MCF 10A (cell line): ENCODE results near the gene AMBN. TPM values are rescaled to one million over a fixed set of nuclear protein-coding genes. Genes with fewer than 3 reads are reported as not detected.

Source experiments
- BruUV-seq: library from RNA; stranded (reverse); fragments of 400-500 nt; replicated peaks from 2 replicates; lab custom pipeline; 2021; lab: Mats Ljungman, UMichigan
- CTCF ChIA-PET: fragments of 300-600 bp; sonication (Branson Sonifier 250); formaldehyde crosslinking; extraction: SDS; loops from one replicate; lab custom pipeline; 2021; ENCODE audit warnings: antibody characterized with exemption, inconsistent platforms; lab: Yijun Ruan, JAX
- POLR2A ChIA-PET: fragments of 300-600, 350-650 bp; sonication (Branson Sonifier 250); formaldehyde crosslinking; extraction: SDS; loops from one replicate; lab custom pipeline; 2020; ENCODE audit warnings: antibody characterized with exemption, inconsistent platforms; lab: Yijun Ruan, JAX
- DNase-seq: peaks from one replicate; pipeline ENCODE4 v3.0.0-alpha.2; 2018; ENCODE audit not compliant: unreplicated experiment
- H3K27ac Mint-ChIP-seq: one replicate; pipeline ENCODE4 v1.8.0; 2022; ENCODE audit warnings: mild to moderate bottlenecking, low read depth, mixed read lengths; ENCODE audit not compliant: unreplicated experiment
- H3K27me3 Mint-ChIP-seq: one replicate; pipeline ENCODE4 v1.8.0; 2022; ENCODE audit warnings: mixed read lengths; ENCODE audit not compliant: insufficient read depth, unreplicated experiment
- H3K36me3 Mint-ChIP-seq: one replicate; pipeline ENCODE4 v1.8.0; 2022; ENCODE audit warnings: mild to moderate bottlenecking, moderate library complexity, mixed read lengths; ENCODE audit not compliant: insufficient read depth, unreplicated experiment
- H3K4me1 Mint-ChIP-seq: one replicate; pipeline ENCODE4 v1.8.0; 2022; ENCODE audit warnings: mixed read lengths; ENCODE audit not compliant: insufficient read depth, unreplicated experiment
- H3K4me3 Mint-ChIP-seq: one replicate; pipeline ENCODE4 v1.8.0; 2022; ENCODE audit warnings: mild to moderate bottlenecking, moderate library complexity, mixed read lengths; ENCODE audit not compliant: unreplicated experiment
- H3K9me3 Mint-ChIP-seq: one replicate; pipeline ENCODE4 v1.8.0; 2022; ENCODE audit warnings: mixed read lengths; ENCODE audit not compliant: unreplicated experiment
- CTCF ChIP-seq: fragments of 200-600 bp; IDR thresholded peaks from one replicate; pipeline ENCODE4 v1.8.0; 2022; ENCODE audit warnings: antibody characterized with exemption, mild to moderate bottlenecking; ENCODE audit not compliant: unreplicated experiment
- intact Hi-C: fragments of 100-400 bp; cut with micrococcal nuclease; formaldehyde crosslinking; loops from 2 replicates; pipeline ENCODE4 v1.14.1; 2022
- total RNA-seq: library from RNA; stranded (reverse); gene quantifications from 2 replicates; pipeline ENCODE4 v1.2.3, GENCODE V29; 2022

Gene AMBN
- total RNA-seq, 1 experiment from 2014 or later, result not detected

- CTCF ChIA-PET, result no interaction called here
- POLR2A ChIA-PET, result no interaction called here
- H3K4me3 Mint-ChIP-seq, result no peak overlapping the region
- H3K4me1 Mint-ChIP-seq, result no peaks in the 10 kb centered on the region
- no peaks in the 10 kb centered on the region for H3K9me3 Mint-ChIP-seq
- no peaks in the 10 kb centered on the region for H3K36me3 Mint-ChIP-seq
- no peak for DNase-seq
- BruUV-seq, result no TSS peak
- H3K27me3 Mint-ChIP-seq, result no peaks in the 10 kb centered on the region
- intact Hi-C loops, result no loop called here
- TF ChIP-seq CTCF, result no peak
- H3K27ac Mint-ChIP-seq, result no peak overlapping the region
These were observed 31.3 kb downstream of the AMBN start for GRCh38 chr4:70623323-70623722.

GRCh38 chr4:70624226-70624793, 32.3 kb downstream of the AMBN start:
- H3K4me1 Mint-ChIP-seq, result no peaks in the 10 kb centered on the region
- no peaks in the 10 kb centered on the region for H3K27me3 Mint-ChIP-seq
- H3K4me3 Mint-ChIP-seq, result no peak overlapping the region
- no peak for DNase-seq
- H3K36me3 Mint-ChIP-seq, result no peaks in the 10 kb centered on the region
- intact Hi-C loops, result no loop called here
- POLR2A ChIA-PET, result no interaction called here
- H3K9me3 Mint-ChIP-seq, result no peaks in the 10 kb centered on the region
- CTCF ChIA-PET, result no interaction called here
- no peak for TF ChIP-seq CTCF
- no peak overlapping the region for H3K27ac Mint-ChIP-seq
- BruUV-seq, result no TSS peak

GRCh38 chr4:70627620-70628019, 35.6 kb downstream of the AMBN start:
- no peak for DNase-seq
- Mint-ChIP-seq H3K27ac (no peak overlapping the region), H3K4me1 (no peaks in the 10 kb centered on the region), H3K27me3 (no peaks in the 10 kb centered on the region), H3K4me3 (no peak overlapping the region), H3K36me3 (no peaks in the 10 kb centered on the region), H3K9me3 (no peaks in the 10 kb centered on the region)
- ChIA-PET POLR2A (no interaction called here), CTCF (interaction anchor here (0.6 to 1.0 kb wide), 3 partner anchors 14 to 108 kb away, joined by 3 read pairs; no protein-coding TSS in a partner anchor)
- no peak for TF ChIP-seq CTCF
- intact Hi-C loops, result no loop called here
- BruUV-seq, result no TSS peak

- ChIA-PET CTCF (interaction anchor here (0.6 to 1.8 kb wide), 2 partner anchors 23 to 108 kb away, joined by 3 to 7 read pairs; no protein-coding TSS in a partner anchor), POLR2A (no interaction called here)
- Mint-ChIP-seq H3K9me3 (no peaks in the 10 kb centered on the region), H3K4me1 (no peaks in the 10 kb centered on the region), H3K4me3 (no peak within 1 kb of the TSS), H3K27ac (no peak within 1 kb of the TSS), H3K36me3 (no peaks in the 10 kb centered on the region), H3K27me3 (no peaks in the 10 kb centered on the region)
- no TSS peak for BruUV-seq
- TF ChIP-seq CTCF, result no peak
- no peak for DNase-seq
- intact Hi-C loops, result no loop called here
These were observed 36.4 kb downstream of the AMBN start, which contains the start of gene ENAM for GRCh38 chr4:70628444-70628843. Gene ENAM (plus strand): TSS chr4:70628744. CDS start chr4:70629501, 757 bp downstream.
